HG02885 (cell line): ENCODE measurements around the gene ENGASE.
A peak's percentile ranks its signal among the peaks of the same experiment; 100 is the strongest.
"Not testable (repeated sequence)": the region's sequence is repeated elsewhere in the genome, so short reads cannot be mapped to it uniquely, and the experiment has no call there.

Experiments used
- ATAC-seq: cut with Tn5 transposase; IDR thresholded peaks from one replicate; pipeline ENCODE4 v1.9.1; 2021; ENCODE audit warnings: mild to moderate bottlenecking; ENCODE audit not compliant: unreplicated experiment, poor library complexity

Gene ENGASE

GRCh38 chr17:79074649-79075445 is at the start of gene ENGASE:
ENGASE (plus strand) TSS chr17:79074824; CDS start chr17:79074945, 121 bp downstream.
- peak; percentile 97 for ATAC-seq

DNA sequence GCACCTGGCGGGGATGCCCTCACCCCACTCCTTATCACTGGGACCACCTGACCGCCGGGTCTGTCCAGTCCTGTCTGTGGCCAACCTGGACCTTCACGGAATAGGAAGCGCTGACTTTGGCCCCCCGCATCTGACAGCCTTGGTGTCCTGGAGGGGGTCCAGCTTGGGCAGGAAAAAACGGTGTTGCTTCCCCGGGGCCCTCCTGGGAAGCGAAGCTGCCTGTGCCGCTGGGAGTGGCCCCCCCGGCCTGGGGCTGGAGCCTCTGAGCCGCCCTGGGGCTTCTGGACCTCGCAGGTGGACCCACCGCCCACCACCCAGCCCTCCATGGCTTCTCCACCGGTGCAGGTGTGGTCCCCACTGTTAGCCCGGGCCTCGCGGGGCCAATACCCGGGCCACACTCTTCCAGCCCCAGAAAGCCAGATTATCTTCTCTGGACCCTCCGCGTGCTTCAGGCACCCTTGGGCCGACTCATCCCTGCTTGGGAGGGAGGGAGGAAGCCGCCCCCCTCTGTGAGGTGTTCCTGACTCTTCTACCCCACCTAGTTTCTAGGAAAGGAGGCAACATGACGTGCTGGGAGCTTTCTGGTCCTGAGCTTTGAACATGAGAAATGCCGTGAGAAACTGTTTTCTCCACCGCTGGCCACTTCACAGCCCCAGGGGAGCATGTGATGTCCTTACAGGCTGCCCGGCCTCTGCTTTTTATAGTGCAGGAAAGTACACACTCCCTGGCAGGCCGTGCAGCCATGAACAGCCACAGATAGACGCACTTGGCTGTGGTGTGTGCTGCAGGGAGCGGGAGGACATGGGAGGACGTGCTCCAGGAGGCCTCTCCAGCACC is 49.5 kb upstream of the ENGASE start:
- ATAC-seq: no peak

GRCh38 chr17:79026376-79027273 is 48.0 kb upstream of the ENGASE start:
- ATAC-seq: no peak

DNA sequence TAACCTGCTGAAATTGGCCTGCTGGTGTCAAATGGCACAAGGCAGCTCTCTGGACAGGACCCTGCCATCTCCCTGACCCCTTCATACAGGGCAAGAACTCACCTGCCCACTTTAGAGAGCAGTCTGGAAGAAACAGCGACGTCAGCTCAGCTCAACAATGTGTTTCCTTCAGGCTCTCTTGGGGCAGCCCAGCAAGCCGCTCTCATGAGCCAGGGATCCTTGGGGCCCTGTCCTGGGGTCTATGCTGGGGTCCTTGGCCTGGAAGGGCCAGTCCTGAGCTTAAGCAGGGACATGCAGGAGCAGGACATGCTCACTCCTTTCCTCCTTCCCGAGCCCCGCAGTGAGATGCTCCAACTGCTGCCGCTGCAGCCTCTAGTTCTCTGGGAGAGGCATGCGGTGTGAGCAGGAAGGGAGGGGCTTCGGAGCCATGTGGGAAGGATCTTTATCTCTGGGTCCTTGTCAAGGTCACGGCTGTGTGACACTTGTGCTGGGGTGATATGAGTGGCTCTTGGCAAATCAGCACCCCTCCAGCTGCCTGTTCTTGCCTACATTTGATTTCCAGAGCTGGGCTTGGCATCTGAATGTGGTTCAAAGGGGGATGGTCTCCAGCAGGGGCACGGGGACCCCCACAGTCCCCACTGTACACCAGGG is 47.2 kb upstream of the ENGASE start:
- ATAC-seq: no peak

- no peak for ATAC-seq
Observed at GRCh38 chr17:79027925-79028491, 46.6 kb upstream of the ENGASE start.

DNA sequence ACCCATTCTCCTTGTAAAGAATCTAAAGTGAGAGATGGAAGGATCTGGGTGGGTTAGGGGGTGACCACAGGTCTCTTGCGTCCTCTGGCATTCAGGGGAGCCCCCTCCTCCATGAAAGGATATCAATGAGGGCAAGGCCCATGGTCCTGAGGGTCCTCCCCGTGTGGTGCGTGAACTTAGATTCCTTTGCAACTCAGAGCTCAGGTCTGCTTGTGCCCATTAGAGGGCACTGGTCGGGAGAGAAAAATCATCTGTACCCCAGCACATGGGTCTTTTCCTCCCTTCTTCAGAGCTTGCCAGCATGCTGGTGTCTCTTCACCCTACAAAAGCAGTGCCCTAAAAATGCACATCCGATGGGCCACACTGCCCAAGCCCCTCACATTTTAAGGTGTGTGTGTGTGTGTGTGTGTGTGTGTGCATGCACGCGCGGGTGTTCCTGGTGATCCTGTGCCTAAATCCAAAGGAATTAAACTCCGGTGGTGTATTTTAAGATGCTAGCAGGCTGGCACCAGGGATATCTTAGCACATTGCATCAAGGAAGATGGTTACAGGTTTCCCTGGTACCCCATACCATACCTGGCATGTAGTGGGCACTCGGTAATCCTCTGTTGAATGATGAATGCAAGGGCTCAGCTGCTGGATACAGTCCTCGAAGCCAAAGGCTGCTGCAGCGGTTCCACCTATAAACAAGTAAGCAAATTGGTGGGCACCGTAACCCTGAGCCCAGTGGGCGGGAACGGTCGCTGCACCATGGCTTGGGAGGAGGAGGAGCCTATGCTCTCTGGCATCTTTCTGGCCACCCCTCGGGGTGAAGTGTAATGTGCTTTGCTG is 45.9 kb upstream of the ENGASE start:
- no peak for ATAC-seq

DNA sequence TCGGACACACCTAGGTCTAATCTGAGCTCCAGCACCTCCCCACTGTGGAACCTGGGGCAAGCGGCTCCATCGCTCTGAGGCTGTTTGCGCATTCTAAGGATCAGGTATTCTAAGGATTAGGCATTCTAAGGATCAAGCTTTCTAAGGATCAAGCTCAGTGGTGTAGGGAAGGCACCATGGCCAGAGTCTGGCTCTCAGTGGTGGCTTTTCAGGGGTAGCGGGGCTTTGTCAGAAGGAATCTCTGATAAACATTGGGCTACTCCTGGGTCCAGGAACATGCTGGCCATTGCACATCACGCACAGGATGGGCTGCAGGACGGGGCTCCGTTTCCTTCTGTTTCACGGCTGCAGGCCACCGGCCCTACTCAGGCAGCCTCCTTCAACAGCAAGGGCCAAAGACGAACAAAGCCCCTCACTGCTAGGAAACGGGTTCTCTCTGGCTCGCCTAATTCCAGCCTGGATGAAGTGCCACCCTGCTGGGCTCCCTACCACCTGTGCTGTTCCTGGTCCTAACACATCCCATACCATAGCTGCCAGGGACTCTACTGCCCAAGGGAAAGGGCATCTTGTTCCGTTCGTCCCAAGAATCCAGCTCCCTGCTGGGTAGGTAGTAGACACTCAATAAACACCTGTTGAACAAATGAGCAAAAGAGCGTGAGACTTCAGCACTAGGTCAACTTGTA is 45.2 kb upstream of the ENGASE start:
- ATAC-seq: no peak

DNA sequence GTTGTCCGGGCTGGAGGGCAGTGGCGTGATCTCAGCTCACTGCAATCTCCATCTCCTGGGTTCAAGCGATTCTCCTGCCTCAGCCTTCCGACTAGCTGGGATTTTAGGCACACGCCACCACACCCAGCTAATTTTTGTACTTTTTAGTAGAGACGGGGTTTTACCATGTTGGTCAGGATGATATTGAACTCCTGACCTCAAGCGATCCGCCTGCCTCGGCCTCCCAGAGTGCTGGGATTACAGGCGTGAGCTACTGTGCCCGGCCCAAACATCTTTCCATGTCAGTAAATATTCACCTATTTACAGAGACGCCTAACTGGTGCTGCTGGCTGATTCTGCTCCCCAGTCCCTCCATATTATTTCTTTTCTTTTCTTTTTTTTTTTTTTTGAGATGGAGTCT is 44.0 kb upstream of the ENGASE start:
- not testable (repeated sequence) for ATAC-seq

DNA sequence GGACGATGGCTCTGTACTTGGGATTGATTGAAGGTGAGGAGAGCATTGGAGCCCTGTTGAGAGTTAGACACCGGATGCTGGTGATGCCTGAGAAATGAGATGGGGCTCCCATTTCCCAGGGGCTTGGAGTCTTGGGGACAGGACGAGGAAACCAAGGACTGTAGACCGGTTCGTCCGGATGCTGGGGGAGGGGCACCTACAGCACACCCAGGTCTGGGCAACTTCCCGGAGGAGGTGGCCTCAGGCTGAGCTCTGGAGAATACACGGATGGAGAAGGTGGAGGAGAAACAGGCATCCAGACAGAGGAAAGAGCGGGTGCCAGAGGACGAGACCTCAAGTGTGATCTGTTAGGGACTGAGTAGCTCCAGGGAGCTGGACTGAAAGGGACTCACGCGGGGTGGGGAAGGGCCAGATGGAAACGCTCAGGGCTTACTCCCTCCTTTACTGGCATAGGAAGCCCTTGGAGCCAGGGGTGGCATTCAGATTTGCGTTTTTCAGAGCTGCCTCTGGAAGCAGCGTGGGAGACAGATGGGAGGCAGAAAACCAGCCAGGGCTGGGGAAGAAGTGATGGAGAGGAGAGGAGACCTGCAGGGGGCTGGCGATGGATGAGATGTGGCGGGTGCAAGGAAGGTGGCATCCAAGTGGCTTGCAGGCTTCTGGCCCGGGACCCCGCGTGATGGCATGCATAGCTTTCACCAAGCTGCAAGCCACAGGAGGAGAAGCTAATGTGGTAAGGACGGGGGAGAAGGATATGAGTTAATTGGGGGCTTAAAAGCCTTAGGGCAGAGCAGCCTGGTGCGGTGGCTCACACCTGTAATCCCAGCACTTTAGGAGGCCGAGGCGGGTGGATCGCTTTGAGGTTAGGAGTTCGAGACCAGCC is 42.4 kb upstream of the ENGASE start:
- no peak for ATAC-seq

GRCh38 chr17:79033046-79033616 is 41.5 kb upstream of the ENGASE start:
- ATAC-seq: no peak

DNA sequence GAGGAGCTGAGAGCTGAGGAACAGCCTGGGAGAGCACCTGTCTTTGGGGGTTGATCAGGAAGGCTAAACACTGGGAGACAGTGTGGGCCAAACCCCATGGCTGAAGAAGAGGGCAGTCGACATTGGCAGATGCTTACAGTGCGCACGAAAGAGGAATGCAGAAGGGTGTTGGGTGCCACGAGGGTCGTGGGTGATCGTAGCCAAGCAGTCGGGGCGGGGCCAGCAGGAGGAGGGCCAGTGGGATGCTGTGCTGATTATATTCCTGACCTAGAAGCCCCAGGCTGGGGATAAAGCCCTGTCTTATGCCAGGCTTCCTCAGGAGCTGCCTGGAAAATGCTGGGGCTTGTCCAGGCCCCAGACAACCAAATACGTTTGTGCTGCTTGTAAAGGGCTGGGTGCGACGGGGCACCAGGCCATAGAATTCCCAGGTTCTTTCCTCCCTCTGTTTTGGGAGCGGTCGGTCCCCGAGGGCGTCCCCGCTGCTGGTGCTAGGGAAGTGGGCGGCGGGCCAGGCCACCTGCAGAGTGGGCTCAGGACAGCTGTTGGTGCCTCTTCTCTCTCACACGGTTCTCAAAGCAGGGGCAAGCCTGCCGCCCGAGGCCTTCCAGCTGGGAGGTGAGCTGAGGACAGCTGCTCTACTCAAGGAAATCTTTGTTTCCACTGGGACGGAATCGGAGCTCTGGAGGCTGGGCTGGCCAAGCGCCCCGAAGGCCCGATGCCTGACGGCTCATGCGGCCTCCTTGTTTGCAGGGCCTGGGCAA is 40.7 kb upstream of the ENGASE start:
- no peak for ATAC-seq

- no peak for ATAC-seq
Observed at GRCh38 chr17:79034931-79035485, 39.6 kb upstream of the ENGASE start.

- no peak for ATAC-seq
Observed at GRCh38 chr17:79035686-79036085, 38.9 kb upstream of the ENGASE start.

DNA sequence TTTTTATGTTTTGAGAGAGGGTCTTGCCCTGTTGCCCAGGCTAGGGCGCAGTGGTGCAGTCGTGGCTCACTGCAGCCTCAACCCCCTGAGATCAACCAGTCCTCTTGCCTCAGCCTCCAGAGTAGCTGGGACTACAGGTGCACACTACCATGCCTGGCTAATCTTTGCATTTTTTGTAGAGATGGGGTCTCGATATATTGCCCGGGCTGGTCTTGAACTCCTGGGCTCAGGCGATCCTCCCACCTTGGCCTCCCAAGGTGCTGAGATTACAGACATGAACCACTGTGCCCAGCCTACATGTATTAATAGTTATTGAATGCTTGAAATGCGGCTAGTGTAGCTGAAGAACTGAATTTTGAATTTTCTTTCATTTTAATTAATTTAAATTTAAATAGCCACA is 38.4 kb upstream of the ENGASE start:
- ATAC-seq: no peak

DNA sequence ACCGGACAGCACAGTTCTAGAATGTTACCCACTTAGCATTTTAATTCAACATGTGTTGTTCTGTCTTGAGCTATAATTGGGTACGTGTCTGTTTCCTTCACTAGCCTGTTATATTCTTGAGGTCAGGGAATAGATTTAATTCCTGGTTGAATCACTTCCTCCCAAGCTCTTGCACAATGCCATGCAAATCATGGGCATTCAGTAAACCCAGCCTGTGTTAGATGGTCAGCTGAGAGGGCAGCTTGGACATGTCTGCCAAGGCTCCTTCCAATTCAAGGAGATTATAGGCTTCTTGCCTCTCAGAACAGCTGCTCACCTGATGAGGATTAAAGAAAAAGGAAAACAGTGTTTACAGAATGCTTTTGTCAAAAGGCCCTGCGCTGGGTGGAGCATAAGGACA is 38.0 kb upstream of the ENGASE start:
- ATAC-seq: no peak

DNA sequence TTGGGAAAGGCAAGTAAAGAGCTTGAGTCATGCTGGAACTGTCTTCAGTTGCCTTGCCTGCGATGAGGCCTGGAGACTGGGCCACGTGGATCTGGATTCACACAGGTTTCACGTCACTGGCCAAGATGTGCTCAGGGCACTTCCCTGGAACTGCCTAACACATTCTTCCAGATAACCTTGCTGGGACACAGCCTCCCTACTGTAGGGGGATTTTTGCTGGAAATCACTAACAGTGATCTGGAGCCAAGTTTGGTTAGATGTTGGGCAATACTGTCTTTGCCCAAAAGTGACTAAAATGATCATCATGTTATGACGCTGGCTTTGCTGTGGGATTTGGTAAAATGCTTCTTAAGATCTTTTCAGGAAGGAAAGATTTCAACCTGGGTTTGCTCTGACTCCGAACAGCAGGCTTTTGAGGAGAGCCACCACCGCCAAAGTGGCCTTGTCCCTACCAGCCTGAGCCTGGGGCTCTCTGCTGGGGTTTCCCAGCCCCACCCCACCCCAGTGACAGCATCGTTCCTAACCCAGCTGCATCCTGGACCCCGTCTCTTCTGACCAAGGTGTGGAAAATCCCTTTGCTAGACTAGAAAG is 36.0 kb upstream of the ENGASE start:
- ATAC-seq: no peak
